T-helper 9 cell (primary cell): ENCODE measurements around the gene GZMM.

Experiments
- DNase-seq: peaks from one replicate; pipeline ENCODE4 v3.0.0-alpha.2; 2020

Gene GZMM

DNA sequence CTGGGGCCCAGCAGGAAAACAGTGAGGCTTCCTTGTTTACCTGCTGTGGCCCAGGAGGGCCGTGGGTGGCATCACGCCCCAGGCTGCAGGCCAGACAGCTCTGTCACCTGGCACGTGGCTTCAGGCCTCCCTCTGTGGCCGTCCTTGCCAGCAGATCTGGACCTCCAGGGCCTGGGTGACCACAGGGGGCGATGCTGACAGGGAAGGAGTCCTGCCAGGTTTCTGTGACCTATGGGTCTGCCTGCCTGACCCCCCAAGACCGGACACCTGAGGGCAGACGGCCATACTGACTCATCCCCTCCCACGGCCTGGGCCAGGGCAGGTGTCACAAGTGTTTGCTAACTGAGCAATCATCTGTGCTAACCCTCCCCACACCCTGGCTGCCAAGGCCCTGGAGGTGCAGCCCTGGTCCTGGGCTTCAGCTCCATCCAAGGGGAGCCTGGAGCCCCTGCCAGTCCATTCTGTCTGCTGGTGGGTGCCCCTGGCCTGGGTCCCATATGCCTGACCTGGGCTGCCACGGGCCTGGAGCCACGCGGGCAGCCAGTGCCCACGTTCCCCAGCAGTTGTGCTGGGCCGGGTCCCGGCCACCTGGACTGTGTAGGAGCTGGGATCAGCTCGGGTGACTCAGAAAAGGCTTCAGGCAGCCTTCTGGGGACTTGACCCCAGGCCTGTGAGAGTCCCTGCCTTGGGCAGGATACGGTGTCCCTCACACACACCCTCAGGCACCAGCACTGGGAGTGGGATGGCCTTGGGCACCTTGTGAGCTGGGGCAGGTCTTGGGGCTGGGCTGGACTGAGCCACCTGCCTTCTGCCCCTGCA lies 8.6 kb upstream of the GZMM start:
- no peak for DNase-seq

DNA sequence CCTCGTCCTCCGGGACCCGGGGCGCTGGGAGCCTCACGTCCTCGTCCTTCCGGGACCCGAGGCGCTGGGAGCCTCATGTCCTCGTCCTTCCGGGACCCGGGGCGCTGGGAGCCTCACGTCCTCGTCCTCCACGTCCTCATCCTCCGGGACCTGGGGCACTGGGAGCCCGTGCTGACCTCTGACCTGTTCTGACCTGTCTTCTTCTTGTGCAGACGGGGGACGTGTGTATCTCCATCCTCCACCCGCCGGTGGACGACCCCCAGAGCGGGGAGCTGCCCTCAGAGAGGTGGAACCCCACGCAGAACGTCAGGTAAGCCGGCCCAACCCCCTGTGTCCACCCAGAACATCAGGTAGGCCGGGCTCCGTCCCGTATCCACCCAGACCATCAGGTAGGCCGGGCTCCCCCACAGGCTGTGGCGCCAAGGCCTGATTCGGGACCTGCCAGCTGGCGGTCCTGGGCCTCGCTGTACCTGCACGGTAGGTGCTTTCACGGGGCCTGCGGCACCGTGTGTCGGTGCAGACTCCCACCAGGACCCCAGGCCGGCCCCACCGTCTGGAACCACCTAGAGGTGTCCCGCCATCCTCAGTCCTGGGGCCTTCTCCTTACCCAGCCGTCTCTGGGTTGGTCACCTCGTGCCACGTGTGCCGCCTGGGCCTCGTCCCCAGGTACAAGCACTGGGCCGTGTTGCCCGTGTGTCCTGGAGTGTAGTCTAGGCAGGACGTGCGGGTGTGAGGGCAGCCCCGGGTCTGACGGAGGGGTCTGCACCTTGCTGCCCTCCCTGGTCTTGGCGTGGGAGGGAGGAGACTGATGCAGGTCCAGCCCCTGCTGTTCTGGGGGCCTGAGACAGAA lies 7.6 kb upstream of the GZMM start:
- no peak for DNase-seq

DNA sequence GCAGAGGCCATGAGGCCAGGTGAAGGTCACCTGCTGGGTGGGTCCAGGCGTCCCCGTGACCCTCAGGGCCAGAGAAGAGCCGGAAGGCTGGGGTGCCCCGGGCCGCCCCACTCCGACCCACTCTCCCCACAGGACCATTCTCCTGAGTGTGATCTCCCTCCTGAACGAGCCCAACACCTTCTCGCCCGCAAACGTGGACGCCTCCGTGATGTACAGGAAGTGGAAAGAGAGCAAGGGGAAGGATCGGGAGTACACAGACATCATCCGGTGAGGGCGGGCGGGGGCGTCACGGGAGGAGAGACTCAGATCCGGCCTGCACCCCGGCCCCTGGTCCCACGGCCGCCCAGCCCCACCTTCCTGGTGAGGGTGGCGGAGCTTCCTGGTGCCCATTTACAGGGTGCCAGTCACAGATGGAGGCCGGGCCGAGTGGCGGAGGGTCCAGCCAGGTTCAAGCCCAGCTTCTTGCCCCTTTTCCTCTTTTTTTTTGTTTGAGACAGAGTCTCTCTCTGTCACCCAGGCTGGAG lies 6.9 kb upstream of the GZMM start:
- DNase-seq, result no peak

DNA sequence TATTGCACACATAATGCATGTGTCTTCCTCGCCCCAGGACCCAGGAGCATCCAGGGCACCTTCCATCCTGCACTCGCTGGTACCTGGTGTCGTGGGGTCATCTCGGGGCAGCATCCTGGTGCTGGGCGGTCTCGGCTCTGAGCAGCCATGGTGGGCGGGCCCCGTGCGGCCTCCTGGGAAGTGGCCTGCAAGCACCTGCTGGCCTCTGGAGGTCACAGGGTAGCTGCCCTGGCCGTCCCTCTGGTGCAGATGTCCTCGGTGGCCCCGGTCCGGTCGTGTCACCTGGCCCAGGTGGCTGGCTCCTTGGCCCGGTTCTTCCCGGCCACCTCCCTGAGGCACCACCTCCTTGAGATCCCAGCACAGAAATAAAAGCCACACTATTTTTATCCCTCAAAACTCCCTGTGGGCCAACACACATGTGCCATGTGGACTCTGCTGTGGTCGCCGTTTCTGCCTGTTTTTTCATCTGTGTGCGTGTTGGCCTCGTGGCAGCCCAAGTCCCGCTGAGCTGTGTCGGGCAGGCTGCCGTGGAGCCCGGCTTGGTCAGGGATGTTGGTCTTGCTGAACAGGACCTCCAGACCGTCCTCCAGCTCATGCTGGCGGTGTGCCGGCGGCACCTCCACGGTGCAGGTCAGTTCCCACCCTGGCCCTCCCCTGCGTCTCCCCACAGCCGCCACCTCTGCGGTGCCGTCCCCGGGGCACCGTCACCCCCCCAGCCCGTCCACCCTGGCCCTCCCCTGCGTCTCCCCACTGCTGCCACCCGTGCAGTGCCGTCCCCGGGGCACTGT lies 5.0 kb upstream of the GZMM start:
- no peak for DNase-seq

DNA sequence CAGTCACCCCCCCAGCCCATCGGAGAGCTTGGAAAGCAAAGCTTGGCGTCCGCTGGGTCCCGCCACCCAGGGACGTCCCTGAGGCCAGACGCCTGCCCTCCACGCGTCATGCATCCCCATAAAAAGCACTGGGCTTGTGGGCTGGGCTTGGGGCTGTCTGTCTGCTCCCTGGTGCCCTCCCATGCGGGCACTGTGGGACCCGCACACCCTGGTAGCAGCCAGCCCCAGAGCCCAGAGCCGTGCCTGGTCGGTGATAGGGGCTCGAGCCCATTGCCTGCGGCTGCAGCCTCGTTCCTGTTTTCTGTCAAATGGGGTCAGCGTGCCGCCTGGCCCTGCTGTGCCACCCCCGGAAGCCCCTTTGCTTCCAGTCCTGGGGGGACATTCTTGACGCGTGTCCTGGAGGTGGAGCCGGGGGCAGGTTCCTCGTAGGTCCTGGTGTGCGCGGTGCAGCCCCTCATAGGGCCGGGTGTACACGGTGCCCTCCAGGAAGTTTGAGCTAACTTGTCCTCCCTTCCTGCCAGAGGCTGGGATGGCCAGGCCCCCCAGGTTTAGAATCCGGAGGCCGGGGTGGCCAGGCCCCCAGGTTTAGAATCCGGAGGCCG lies 4.3 kb upstream of the GZMM start:
- DNase-seq, result no peak

DNA sequence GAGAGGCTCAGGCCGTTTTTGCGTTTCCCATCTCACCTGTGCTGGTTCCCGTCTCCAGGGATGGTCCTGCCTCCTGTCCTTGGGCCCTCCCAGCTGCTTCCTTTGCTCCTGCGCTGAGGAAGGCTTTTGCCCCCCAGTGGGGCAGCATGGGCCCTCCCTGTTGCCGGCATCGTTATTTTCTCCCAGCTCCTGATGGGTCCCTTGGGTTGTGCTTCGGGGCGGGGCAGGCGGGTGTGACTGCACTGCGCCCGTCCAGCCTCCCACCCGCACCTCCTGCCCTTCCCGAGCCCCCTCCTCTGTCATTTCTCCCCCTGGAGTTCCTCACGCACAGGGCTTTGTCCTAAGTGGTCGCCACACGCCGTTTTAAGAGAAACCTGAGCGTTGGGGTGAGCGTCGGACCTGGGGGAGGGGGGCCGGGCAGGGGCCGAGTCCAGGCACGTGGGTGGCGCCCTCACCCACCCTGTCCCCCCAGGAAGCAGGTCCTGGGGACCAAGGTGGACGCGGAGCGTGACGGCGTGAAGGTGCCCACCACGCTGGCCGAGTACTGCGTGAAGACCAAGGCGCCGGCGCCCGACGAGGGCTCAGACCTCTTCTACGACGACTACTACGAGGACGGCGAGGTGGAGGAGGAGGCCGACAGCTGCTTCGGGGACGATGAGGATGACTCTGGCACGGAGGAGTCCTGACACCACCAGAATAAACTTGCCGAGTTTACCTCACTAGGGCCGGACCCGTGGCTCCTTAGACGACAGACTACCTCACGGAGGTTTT lies 2.8 kb upstream of the GZMM start:
- no peak for DNase-seq

DNA sequence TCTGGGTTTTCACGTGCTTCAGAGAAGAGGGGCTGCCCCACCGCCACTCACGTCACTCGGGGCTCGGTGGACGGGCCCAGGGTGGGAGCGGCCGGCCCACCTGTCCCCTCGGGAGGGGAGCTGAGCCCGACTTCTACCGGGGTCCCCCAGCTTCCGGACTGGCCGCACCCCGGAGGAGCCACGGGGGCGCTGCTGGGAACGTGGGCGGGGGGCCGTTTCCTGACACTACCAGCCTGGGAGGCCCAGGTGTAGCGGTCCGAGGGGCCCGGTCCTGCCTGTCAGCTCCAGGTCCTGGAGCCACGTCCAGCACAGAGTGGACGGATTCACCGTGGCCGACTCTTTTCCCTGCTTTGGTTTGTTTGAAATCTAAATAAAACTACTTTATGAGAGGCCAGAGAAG lies 2.2 kb upstream of the GZMM start:
- DNase-seq, result no peak

DNA sequence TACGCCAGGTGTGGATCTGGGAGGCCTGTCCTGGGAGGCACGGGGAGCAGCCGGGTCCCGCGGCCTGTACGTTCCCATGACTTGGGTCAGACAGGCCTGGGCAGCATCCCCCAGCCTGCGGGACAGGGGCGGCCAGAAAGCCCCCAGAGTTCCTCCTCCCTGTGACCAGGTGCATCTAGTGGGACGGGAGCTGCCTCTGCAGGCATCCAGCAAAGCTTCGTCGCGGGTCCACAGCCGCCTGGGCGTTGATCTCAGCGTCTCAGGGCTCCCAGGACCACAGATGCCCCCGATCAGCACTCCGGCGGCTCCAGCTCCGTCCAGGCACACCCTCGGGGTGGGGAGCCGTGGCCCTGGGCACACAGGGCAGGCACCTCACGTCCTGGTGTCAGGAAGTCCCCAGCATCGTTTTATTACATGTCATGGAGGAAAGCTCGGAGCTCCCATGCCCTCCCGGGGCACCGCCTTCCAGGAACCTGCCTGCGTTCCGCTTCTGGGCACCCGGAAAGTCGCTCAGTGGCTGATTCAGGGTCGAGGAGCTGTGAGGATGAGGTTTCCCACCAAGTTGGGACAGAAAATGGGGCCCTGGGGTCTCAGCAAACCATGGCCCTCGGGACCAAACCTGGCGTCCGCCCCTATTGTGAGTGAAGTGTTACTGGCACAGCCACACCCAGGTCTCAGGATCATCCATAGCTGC lies 1.5 kb upstream of the GZMM start:
- DNase-seq, result no peak

DNA sequence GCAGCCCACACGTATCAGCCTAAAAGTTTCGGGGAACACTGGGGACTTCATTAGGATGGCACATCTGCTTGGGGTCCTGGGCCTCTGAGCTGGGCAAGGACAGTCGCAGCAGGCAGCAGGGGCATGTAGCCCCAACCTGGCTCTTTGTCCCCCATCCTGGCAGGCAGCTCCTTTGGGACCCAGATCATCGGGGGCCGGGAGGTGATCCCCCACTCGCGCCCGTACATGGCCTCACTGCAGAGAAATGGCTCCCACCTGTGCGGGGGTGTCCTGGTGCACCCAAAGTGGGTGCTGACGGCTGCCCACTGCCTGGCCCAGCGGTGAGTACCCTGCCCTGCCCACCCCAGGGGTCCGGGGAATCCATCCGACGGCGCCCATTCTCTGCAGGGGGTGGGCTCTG lies 3.3 kb downstream of the GZMM start:
- no peak for DNase-seq

DNA sequence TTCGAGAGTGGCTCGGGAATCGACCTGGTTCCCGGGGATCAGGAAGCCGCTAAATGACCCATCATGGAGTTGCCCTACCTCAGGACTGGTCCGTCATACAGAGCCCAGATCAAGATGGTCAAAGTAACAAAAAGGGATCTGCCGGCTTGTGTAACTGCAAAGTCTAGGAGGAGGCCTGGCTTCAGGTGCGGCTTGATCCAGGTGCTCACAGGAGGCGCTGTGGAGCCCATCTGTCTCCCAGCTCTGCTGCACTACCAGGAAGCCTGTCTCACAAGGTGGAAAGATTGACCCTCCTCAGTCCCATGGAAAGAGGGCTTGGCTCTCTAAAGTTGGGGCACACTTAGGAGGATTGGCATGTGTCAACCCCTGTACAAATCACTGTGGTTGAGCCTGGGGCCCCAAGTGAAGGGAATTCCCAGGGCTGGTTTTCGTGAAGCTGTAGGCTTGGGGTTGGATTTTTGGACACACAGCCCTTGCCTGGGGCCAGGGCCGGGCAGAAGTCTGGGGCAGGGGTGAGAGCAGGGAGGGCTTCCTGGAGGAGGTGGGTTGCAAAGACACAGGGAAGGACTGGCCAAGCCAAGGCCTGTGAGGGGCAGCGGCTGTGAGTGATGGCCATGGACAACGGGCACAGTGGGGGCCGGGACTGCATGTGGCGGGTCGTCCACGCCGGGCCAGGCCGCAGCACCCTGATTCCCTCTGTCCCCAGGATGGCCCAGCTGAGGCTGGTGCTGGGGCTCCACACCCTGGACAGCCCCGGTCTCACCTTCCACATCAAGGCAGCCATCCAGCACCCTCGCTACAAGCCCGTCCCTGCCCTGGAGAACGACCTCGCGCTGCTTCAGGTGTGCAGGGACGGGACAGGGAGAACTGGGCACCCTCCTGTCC lies 4.2 kb downstream of the GZMM start:
- DNase-seq, result no peak

DNA sequence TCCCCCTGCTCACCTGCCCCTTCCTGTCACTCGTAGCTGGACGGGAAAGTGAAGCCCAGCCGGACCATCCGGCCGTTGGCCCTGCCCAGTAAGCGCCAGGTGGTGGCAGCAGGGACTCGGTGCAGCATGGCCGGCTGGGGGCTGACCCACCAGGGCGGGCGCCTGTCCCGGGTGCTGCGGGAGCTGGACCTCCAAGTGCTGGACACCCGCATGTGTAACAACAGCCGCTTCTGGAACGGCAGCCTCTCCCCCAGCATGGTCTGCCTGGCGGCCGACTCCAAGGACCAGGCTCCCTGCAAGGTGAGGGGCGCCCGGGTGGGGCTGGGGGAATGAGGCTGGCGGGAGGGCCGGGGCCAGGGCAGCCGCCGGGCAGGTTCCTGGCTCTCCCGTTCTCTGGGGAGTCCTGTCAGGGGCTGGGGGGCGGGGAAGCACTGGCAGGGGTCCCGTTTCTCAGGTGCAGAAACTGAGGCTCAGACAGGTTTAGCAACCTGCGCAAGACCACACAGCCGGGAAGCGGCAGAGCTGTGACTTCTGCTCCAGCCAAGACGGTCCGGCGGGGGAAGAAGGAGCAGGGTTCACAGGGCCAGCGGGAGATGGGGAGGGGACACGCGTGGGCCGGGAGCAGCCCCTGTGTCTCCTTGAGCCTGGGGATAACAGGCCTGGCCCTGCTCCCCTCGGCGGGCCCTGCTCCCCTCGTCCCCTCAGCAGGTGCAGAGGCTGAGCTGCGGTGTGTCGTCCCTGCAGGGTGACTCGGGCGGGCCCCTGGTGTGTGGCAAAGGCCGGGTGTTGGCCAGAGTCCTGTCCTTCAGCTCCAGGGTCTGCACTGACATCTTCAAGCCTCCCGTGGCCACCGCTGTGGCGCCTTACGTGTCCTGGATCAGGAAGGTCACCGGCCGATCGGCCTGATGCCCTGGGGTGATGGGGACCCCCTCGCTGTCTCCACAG lies 5.3 kb downstream of the GZMM start:
- no peak for DNase-seq

DNA sequence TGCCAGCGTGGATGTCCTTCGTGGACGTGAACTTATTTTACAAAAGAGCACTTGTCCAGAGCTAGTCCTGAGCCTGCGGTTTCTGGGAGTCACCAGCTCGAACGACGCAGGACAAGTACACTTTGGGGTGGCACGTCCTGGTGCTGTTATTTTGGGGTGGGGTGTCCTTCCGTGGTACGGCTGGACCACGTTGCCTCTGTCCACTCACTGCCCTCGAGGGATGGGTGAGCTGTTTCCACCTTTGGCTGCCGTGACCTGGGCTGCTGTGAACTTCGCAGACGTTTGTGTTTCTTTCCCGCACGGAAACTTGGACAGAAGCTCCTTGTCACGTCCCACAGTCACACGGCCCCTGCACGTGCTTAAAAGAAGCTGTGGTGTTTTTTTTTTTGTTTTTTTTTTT lies 11.0 kb downstream of the GZMM start:
- DNase-seq, result no peak

DNA sequence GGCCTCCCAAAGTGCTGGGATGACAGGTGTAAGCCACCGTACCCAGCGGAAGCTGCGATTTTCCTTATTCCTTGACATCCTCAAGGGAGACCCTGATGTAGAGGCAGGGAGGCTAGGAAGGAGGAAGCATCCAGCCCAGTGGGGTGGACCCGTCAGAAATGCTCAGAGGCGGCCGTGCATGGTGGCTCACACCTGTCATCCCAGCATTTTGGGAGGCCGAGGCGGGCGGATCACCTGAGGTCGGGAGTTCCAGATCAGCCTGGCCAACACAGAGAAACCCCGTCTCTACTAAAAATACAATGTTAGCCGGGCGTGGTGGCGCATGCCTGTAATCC lies 11.6 kb downstream of the GZMM start:
- DNase-seq, result no peak

DNA sequence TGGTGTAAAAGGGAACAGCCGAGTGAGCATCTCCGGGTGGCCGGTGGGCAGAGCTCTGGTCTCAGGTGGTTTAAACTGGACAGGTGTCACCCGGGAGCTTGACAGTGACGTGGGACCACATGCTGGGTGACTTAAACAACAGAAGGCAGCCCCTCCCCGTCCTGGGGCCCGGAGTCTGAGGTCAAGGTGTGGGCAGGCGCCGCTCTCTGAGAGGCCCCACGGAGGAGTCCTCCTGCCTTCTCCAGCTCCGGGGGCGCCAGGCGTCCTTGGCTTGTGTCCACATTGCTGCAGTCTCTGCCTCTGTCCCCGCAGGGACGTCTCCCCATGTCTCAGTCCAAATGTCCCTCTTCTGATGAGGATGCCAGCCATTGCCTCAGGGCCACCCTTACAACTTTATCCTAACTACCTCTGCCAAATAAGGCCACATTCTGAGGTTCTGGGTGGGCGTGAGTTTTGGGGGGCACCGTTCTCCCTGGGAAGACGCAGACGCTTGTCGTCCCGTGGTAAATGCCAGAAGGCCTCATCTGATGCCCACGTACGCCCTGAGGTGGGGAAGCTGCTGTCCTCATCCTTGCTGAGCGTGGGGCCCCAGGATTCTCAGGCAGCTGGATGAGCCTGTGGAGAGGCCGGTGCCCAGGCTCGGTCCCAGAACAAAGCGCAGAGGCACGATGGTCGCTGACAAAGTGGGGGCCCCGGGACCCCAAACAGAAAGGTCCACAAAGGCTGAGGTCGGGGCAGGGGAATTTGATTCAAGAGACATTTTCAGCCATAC lies 12.9 kb downstream of the GZMM start:
- DNase-seq, result no peak

DNA sequence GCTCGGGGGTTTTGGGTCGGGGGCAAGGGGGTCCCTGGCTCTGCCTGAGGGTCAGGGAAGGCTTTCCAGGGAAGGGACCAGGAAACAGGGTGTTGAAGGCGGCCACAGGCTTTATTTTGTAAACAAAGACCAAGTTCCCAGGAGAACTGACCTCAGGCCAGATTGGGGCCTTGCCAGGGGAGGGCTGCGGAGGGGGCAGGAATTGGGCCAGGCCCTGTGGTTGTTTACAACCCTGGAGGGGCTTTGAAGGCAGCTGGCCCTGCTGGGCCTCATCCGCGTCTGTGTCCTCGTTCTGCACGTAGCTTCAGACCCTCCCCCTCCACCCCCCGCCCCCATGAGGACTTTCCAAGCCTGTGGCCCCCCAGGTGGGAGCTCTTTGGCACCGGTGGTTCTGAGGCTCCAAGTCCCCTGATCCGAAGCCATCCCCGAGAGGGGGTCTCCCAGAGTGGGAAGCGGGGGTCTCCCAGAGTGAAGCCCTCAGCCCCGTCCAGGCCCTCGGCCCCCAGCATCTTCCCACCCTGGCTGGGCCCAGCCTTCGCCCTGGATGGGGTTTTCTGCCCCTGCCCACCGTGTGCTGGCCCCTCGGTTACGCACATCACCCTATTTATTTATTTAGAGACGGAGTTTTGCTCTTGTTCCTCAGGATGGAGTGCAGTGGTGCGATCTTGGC lies 15.1 kb downstream of the GZMM start:
- no peak for DNase-seq

DNA sequence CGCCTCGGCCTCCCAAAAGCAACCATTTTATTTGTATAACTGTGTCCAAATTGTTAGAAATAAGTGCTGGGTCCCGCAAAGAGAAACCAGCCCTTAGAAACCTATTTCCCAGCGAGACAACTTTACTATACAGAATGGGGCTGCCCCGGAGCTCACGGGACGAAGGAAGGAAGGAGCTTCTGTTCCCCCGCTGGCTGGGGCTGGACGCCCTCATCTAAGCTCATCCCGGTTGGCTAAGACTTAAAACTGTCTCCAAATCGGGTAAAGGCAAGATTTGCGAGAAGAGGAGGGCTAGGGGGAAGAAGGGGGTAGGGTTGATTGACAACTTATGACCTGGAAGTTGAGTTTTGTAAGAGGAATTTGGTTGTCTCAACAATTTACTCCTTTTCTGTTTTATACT lies 16.3 kb downstream of the GZMM start:
- no peak for DNase-seq

DNA sequence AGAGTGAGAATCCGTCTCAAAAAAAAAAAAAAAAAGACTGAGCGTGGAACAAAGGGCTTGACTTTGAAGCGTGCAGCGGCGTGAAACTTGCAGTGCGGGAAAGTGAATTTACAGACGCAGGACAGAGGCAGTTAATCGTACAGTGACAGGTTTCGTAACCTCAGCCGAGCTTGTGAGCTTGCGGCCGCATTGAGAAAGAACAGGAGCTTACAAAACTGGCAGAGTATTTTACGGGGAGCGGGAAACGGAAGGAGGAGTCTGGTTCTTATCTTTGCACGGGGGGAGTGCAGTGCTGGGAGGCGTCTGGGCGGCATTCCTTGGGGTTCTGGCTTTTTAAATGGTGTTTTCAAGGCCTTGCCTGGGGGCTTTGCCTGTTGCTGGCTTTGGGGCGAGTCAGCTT lies 22.6 kb downstream of the GZMM start:
- DNase-seq, result no peak

DNA sequence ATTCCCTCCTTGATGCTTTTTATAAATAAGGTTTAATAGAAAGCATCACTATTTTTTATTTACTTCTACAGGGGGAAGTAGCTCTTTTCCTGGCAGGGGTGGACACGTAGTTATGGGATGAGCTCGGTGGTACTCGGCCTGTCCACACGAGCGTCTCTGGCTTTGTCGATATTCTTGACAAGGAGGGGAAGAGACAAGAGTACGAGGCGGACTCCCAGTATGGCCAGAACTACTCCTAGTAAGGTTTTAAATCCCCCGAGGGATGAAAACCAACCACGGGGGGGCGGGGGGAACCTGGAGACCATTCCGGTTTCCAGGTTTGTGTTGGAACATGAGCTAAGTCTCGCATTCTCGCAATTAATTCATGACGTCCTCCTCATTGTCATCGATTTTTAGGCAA lies 23.0 kb downstream of the GZMM start:
- no peak for DNase-seq
